GM21717 (cell line): ENCODE measurements around the gene PDE7B.
"Not testable (repeated sequence)": the region's sequence is repeated elsewhere in the genome, so short reads cannot be mapped to it uniquely, and the experiment has no call there.

ENCODE experiments used
- ATAC-seq: cut with Tn5 transposase; IDR thresholded peaks from one replicate; pipeline ENCODE4 v1.9.1; 2021; ENCODE audit warnings: mild to moderate bottlenecking, moderate library complexity; ENCODE audit not compliant: unreplicated experiment

Gene PDE7B

GRCh38 chr6:136094812-136095211, 243.3 kb downstream of the PDE7B start:
- no peak for ATAC-seq

- ATAC-seq = no peak
These were observed 244.5 kb downstream of the PDE7B start for GRCh38 chr6:136095986-136096385.

- ATAC-seq = no peak
These were observed 251.6 kb downstream of the PDE7B start for GRCh38 chr6:136102991-136103688.

GRCh38 chr6:136103763-136104311, 252.3 kb downstream of the PDE7B start:
- ATAC-seq = no peak

- no peak for ATAC-seq
These were observed 253.1 kb downstream of the PDE7B start for GRCh38 chr6:136104556-136104955.

- ATAC-seq = not testable (repeated sequence)
These were observed 254.3 kb downstream of the PDE7B start for GRCh38 chr6:136105797-136106196.

GRCh38 chr6:136108361-136108945, 257.0 kb downstream of the PDE7B start:
- ATAC-seq = no peak

GRCh38 chr6:136111831-136112230, 260.3 kb downstream of the PDE7B start:
- no peak for ATAC-seq

GRCh38 chr6:136112262-136112661, 260.8 kb downstream of the PDE7B start:
- ATAC-seq = no peak

- no peak for ATAC-seq
These were observed 262.3 kb downstream of the PDE7B start for GRCh38 chr6:136113736-136114173.

GRCh38 chr6:136114661-136115060, 263.2 kb downstream of the PDE7B start:
- no peak for ATAC-seq

GRCh38 chr6:136115941-136116340, 264.4 kb downstream of the PDE7B start:
- no peak for ATAC-seq

- no peak for ATAC-seq
These were observed 265.6 kb downstream of the PDE7B start for GRCh38 chr6:136117081-136117480.

- no peak for ATAC-seq
These were observed 267.3 kb downstream of the PDE7B start for GRCh38 chr6:136118787-136119186.

- ATAC-seq = no peak
These were observed 272.0 kb downstream of the PDE7B start for GRCh38 chr6:136123468-136123867.

- ATAC-seq = no peak
These were observed 274.1 kb downstream of the PDE7B start for GRCh38 chr6:136125585-136125984.

- ATAC-seq = no peak
These were observed 276.4 kb downstream of the PDE7B start for GRCh38 chr6:136127873-136128272.

- no peak for ATAC-seq
These were observed 277.9 kb downstream of the PDE7B start for GRCh38 chr6:136129365-136129764.

- no peak for ATAC-seq
These were observed 282.8 kb downstream of the PDE7B start for GRCh38 chr6:136134268-136134667.

- no peak for ATAC-seq
These were observed 283.2 kb downstream of the PDE7B start for GRCh38 chr6:136134751-136135150.

- ATAC-seq = no peak
These were observed 284.8 kb downstream of the PDE7B start for GRCh38 chr6:136136274-136136673.

GRCh38 chr6:136137008-136137692, 285.6 kb downstream of the PDE7B start:
- no peak for ATAC-seq
